ENCODE data around the gene CRYM. TPM values are rescaled to one million over a fixed set of nuclear protein-coding genes. Genes with fewer than 3 reads are reported as not detected.

Gene CRYM
- total RNA-seq, 1 donor from 2014 or later, result 9.3 TPM

DNA sequence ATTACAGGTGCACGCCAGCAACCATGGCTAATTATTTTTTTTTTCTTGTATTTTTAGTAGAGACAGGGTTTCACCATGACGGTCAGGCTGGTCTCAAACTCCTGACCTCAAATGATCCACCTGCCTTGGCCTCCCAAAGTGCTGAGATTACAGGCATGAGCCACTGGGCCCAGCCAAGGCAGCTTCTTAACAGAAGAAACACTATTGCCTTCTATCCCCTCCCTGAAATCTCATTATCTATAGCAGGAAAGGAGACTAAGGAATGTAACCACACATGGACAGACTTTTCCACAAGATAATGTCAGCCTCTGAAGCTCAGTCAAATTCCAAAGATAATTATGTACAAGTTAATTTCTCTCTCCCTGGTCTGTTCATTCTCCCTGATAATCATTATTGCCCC, 61.0 kb downstream of the CRYM start:
- no peaks in the 10 kb centered on the region for H3K9me3 ChIP-seq
- H3K27me3 ChIP-seq (ENCODE audit: low read depth), result peaks cover 2% of the 10 kb centered on the region
- no peaks in the 10 kb centered on the region for H3K4me1 ChIP-seq
- H3K27ac ChIP-seq, result no peak overlapping the region
- TF ChIP-seq, protein P1, sequence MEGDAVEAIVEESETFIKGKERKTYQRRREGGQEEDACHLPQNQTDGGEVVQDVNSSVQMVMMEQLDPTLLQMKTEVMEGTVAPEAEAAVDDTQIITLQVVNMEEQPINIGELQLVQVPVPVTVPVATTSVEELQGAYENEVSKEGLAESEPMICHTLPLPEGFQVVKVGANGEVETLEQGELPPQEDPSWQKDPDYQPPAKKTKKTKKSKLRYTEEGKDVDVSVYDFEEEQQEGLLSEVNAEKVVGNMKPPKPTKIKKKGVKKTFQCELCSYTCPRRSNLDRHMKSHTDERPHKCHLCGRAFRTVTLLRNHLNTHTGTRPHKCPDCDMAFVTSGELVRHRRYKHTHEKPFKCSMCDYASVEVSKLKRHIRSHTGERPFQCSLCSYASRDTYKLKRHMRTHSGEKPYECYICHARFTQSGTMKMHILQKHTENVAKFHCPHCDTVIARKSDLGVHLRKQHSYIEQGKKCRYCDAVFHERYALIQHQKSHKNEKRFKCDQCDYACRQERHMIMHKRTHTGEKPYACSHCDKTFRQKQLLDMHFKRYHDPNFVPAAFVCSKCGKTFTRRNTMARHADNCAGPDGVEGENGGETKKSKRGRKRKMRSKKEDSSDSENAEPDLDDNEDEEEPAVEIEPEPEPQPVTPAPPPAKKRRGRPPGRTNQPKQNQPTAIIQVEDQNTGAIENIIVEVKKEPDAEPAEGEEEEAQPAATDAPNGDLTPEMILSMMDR (IDR thresholded peaks at IDR 0.05), result no peak
- DNase-seq (no peak), ATAC-seq (no peak)
- H3K36me3 ChIP-seq, result no peaks in the 10 kb centered on the region
- H3K4me3 ChIP-seq, result no peak overlapping the region
- intact Hi-C loops (cut with DNase I), result no loop called here

DNA sequence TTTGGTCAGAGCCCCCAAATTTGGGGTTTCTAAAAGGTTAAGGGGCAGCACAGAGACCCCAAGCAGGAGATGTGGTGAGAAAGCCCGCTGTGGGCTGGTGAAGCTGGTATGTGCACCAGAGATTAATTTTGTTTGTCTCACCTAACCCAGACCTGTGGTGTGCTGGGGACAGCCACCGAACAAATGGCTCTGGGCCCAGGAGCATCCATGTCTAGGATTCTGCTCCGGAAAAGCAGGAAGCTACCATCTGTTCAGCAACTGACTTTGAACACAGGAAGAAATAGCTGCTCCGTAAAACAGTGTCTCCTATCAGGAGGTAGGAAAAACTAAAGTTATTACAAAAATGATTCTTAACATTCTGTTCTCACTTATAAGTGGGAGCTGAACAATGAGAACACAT, 64.0 kb downstream of the CRYM start:
- DNase-seq (no peak), ATAC-seq (no peak)
- Histone ChIP-seq H3K27me3 (ENCODE audit: low read depth) (peaks cover 5% of the 10 kb centered on the region), H3K36me3 (no peaks in the 10 kb centered on the region), H3K27ac (no peak overlapping the region), H3K4me1 (no peaks in the 10 kb centered on the region), H3K9me3 (no peaks in the 10 kb centered on the region), H3K4me3 (no peak overlapping the region)
- intact Hi-C loops (cut with DNase I), result no loop called here
- TF ChIP-seq, protein P1 (IDR thresholded peaks at IDR 0.05), result no peak

DNA sequence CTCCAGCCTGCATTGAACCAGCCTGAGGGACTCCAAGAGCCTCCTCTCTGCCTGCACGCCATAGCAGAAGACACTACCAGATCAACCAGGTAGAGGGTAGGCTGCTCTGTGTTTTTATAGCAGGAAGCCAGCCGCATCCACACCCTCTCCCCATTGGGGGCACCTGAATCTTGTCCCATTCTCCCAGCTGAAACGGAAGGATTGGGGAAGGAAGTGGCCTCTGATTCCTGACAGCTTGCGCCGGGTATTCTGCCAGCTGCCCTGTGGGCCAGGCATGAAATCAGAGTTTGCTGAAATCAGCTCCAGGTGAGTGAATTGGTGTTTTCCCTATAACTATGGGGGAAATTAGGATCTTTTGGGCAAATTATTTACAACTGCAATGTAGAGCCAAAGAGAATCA, 66.6 kb downstream of the CRYM start, which contains the start of gene ZP2:
ZP2 (minus strand) TSS at position 89 of the 400 bp plus-strand sequence; CDS start at position 62, 27 bp downstream.
- Histone ChIP-seq H3K27me3 (ENCODE audit: low read depth) (peaks cover 5% of the 10 kb centered on the region), H3K27ac (no peak within 1 kb of the TSS), H3K4me3 (no peak within 1 kb of the TSS), H3K4me1 (no peaks in the 10 kb centered on the region), H3K9me3 (no peaks in the 10 kb centered on the region), H3K36me3 (no peaks in the 10 kb centered on the region)
- DNase-seq (no peak), ATAC-seq (no peak)
- intact Hi-C loops (cut with DNase I), result no loop called here
- TF ChIP-seq, protein P1 (IDR thresholded peaks at IDR 0.05), result no peak

Other genes with a start within 250 kb of the CRYM start
- gene DNAH3, start 127.4 kb downstream of the CRYM start, total RNA-seq, result 10.9 TPM
- gene LDAF1, start 119.6 kb downstream of the CRYM start, total RNA-seq, result 39.8 TPM
- not detected for gene ZP2, start 66.7 kb downstream of the CRYM start, total RNA-seq
- gene ANKS4B, start 44.6 kb downstream of the CRYM start, total RNA-seq, result not detected

Data from lower lobe of right lung (tissue), 2 donors.